Sigmoid colon (tissue), 4 donors: ENCODE results near the gene C2CD3.

Source experiments
- EP300 ChIP-seq, 4 donors: sonication (generic); formaldehyde crosslinking; IDR thresholded peaks; one replicate each; pipeline ENCODE4 v1.6.1; 2017; ENCODE audit warnings: antibody characterized with exemption in 4 of 4
- POLR2A ChIP-seq, 2 donors: fragments of 450-650 bp; IDR thresholded peaks; one replicate each; pipeline ENCODE4 v1.6.1; 2016; ENCODE audit warnings: antibody characterized with exemption in 2 of 2, mild to moderate bottlenecking in 2 of 2, moderate library complexity in 2 of 2
- POLR2AphosphoS5 ChIP-seq, 4 donors: sonication (generic); formaldehyde crosslinking; IDR thresholded peaks; one replicate each; pipeline ENCODE4 v1.6.1; 2017; ENCODE audit warnings: antibody characterized with exemption in 4 of 4
- TF ChIP-seq, protein P1 (sequence below), 4 experiments: fragments of 450-650 bp in 3 of 4; fragments of 200-600 bp in 1 of 4; IDR thresholded peaks; one replicate each; pipeline ENCODE4 v1.5.1; 2016 to 2019; ENCODE audit warnings: antibody characterized with exemption in 4 of 4, mild to moderate bottlenecking in 3 of 4, moderate library complexity in 2 of 4

DNA sequence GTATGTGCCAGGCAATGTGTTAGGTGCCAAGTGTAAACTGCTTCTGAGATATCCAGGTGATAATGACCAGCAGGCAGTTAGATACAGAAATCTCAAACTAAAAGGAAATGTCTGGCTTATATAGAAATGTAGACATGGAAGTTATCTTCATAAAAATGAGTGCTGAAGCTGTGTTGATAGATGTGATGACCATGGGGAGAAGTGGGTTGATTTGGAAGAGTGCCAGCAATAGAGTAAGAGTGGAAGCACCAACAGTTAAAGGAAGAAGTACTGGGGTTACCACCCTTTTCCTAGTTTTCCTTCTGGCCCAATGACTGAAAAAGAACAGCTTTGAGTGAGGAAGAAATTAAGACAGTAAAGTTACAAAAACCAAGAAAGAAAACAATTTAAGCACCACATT lies 68.5 kb downstream of the C2CD3 start:
- TF ChIP-seq, protein P1, sequence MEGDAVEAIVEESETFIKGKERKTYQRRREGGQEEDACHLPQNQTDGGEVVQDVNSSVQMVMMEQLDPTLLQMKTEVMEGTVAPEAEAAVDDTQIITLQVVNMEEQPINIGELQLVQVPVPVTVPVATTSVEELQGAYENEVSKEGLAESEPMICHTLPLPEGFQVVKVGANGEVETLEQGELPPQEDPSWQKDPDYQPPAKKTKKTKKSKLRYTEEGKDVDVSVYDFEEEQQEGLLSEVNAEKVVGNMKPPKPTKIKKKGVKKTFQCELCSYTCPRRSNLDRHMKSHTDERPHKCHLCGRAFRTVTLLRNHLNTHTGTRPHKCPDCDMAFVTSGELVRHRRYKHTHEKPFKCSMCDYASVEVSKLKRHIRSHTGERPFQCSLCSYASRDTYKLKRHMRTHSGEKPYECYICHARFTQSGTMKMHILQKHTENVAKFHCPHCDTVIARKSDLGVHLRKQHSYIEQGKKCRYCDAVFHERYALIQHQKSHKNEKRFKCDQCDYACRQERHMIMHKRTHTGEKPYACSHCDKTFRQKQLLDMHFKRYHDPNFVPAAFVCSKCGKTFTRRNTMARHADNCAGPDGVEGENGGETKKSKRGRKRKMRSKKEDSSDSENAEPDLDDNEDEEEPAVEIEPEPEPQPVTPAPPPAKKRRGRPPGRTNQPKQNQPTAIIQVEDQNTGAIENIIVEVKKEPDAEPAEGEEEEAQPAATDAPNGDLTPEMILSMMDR (IDR thresholded peaks at IDR 0.05), result no peak
- TF ChIP-seq POLR2A (IDR thresholded peaks at IDR 0.05), result no peak
- TF ChIP-seq POLR2AphosphoS5 (IDR thresholded peaks at IDR 0.05), result no peak
- no peak for TF ChIP-seq EP300 (IDR thresholded peaks at IDR 0.05)
